LNCAP (cell line): ENCODE measurements around the gene CGB7.

ENCODE experiments used
- TF ChIP-seq, protein P1 (sequence below): fragments of 450-650 bp; IDR thresholded peaks from 2 replicates; pipeline ENCODE4 v1.5.1; 2017; ENCODE audit warnings: mild to moderate bottlenecking

CGB7 gene

DNA sequence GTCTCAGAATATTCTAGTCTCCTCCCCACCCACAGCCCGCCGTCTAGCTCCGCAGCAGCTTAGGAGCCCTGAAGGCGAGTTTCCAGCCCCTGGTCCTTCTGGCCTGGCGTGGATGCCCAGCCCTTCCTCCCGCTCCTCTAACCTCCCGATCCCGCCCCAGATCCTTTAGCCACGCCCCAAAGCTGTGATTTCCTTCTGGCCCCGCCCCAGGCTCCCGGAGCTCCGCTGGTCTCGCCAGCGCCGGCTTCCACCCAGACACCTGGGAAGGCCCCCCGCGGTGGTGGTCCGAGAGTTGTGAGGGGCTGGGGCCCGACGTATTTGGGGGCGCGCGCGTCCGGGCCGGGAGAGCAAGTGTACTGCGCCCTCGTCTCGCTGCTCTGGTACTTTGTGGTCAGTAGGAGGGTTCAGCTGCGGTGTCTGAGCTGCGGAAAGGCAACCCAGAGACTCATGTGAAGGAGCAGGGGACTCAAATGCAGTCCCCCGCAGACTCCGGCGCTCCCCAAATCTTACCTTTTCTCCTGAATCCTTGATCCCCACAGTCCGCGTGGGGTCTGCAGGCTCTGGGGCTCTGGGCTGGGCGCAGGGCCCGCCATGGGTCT lies at the start of gene CGB7:
CGB7 (minus strand) TSS at position 114 of the 599 bp plus-strand sequence. CDS start 2,374 bp downstream, outside the sequence.
- TF ChIP-seq, protein P1, sequence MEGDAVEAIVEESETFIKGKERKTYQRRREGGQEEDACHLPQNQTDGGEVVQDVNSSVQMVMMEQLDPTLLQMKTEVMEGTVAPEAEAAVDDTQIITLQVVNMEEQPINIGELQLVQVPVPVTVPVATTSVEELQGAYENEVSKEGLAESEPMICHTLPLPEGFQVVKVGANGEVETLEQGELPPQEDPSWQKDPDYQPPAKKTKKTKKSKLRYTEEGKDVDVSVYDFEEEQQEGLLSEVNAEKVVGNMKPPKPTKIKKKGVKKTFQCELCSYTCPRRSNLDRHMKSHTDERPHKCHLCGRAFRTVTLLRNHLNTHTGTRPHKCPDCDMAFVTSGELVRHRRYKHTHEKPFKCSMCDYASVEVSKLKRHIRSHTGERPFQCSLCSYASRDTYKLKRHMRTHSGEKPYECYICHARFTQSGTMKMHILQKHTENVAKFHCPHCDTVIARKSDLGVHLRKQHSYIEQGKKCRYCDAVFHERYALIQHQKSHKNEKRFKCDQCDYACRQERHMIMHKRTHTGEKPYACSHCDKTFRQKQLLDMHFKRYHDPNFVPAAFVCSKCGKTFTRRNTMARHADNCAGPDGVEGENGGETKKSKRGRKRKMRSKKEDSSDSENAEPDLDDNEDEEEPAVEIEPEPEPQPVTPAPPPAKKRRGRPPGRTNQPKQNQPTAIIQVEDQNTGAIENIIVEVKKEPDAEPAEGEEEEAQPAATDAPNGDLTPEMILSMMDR, result no peak

GRCh38 chr19:49106648-49107135 lies 49.1 kb upstream of the CGB7 start:
- TF ChIP-seq, protein P1, result peak; percentile 84

DNA sequence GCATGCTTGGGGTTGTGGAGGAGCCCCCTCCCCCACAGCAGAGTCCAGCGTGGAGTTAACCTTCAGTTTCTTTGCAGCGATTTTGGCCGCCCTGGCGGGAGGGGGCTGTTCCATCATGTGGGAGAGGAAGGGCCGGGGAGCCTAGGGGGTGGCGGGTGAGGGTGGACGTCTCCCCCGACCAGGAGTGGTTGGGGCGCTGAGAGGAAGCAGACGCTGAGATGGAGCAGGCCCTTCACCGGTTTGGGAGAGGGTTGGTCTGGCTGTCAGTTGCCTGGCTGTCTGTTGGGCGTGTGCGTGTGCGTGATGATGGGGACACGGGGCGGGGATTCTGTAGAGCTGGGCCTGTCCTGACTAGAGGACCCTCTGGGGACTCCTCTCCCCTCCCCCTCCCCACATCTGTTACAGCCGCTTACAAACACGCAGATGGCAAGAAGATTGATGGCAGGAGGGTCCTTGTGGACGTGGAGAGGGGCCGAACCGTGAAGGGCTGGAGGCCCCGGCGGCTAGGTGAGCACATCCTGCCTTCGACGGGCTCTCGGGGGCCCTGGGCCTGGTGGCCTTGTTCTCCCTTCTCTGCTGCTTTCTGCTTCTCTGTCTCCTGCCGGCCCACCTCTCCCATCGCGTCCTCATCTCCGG lies 46.8 kb upstream of the CGB7 start:
- TF ChIP-seq, protein P1, result no peak

DNA sequence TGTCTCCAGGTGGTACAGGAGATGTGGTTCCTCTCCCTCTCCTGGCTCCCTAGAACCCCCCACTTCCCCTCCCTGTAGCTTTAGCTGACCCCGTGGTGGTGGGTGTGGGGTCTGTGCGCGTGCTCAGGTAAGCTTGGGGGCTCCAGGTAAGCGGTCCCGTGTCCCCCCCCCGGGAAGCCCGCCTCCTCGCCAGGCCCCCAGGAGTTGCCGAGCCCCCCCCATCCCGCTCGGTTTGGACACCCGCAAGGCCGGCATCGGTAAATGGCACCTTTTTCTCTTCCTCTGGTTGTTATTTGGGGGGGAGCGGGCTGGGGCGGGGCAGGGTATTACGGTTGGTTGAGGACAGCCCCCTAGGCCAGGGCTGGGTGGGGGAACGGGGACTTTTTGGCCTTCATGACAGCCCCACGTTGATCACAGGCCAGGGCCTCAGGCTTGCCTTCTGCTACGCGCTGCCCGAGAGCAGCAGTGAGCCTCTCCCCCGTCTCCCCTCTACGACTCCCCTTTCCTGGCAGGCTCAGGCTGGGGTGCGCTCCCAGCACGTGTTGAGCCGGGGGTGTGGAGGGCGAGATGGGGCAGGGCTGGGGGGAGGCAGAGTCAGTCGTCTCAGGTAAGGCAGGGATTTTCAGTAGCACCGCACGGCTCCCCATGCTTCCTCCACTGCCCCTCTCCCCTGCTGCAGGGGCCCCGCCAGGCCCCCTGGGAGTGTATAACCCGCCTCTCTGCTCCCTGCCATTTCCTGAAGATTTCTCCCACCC lies 46.0 kb upstream of the CGB7 start:
- TF ChIP-seq, protein P1, result no peak

DNA sequence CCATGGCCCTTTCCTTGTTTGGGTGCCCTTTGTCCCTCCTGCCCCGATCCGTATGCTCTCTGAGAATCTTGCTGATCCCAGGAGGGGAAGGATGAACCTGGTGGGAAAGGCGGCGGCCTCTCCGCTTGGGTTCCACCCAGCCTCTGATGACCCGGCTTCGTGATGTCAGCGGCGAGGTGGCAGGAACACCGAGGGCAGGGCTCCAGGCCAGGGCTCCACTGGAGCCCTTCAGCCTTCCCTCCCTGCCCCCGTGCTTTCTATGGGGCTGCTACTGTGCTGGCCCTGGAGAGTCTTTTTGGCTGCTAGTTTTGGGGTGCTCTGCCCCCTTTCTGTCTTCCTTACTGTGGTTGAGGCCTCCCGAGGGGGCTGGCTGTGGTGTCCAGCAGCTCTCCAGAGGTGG lies 44.8 kb upstream of the CGB7 start:
- TF ChIP-seq, protein P1, result no peak

DNA sequence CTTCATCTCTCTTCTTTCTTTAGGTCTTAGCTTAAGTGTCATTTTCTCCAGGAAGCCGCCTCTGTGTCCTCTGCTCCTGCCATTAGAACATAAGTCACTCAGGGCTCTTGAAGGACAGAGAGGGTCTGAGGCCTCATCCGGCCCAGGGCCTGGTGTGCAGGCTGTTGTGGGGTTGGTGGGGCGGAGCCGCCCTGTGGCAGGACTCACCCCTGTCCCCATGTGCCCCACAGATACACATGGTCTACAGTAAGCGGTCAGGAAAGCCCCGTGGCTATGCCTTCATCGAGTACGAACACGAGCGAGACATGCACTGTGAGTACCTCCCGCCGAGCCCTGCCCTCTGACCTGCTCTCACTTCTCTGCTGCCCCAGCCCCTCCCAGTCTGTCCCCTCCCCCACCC lies 43.6 kb upstream of the CGB7 start:
- TF ChIP-seq, protein P1, result no peak

DNA sequence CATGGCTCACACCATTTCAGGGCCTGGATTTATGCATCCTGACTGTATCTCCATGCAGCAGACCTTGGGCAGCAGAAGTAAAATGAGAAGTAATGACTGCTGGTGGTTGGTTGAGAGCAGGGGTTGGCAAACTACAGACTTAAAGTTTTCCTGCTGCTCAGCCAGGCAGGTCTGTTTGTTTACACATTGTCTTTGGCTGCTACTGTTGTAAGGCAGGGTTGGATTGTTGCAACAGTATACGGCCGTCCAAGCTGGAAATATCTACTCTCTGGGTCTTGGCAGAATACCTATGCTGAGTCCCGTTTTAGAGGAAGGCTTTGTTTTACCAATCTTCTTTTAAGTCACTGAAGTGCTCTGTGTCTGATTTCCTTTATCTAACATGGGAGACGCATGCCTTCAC lies 41.2 kb upstream of the CGB7 start:
- TF ChIP-seq, protein P1, result no peak
